Measurements from ENCODE around the gene MCMBP.
"Not testable (repeated sequence)": the region's sequence is repeated elsewhere in the genome, so short reads cannot be mapped to it uniquely, and the experiment has no call there.

The MCMBP gene

DNA sequence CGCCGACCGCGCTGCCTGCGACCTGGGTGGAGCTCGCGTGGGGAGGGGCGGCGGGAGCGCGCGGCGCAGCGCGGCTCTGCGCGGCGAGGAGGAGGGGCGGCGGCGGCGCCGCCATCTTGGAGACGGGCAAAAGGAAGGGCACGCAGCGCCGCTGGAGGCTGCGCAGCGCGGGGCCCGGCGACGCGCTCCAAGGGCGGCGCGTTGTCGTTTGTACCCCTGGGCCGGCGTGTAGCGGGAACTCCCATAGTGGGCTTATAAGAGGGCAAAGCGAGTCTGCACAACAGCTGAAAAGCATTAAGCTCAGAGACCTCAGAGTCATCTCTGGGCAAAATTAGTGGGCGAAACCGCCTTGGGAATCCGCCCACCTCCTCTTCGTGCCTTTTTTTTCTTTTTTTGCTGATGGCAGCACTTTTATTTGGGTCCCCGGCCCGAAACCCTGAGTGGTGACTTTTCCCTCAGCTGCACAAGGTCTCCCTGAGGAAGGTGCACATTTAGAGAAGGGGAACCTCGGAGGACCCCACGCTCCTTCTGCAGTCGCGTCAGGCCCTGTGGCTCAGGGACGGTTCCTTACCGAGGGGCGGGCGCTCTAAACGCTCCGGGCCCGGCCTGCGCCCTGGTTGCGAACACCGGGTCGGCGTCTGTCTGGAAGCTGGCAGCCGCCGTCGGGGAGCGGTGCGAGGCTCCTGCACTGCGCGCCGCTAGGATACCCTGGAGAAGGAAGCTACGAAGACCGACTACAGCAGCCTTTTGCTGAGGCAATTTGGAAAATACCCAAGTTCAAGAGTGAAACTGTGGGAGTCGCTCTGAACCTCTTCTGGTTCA is 428 bp upstream of the MCMBP start:
- no peak for DNase-seq (ENCODE audit: low read depth)

DNA sequence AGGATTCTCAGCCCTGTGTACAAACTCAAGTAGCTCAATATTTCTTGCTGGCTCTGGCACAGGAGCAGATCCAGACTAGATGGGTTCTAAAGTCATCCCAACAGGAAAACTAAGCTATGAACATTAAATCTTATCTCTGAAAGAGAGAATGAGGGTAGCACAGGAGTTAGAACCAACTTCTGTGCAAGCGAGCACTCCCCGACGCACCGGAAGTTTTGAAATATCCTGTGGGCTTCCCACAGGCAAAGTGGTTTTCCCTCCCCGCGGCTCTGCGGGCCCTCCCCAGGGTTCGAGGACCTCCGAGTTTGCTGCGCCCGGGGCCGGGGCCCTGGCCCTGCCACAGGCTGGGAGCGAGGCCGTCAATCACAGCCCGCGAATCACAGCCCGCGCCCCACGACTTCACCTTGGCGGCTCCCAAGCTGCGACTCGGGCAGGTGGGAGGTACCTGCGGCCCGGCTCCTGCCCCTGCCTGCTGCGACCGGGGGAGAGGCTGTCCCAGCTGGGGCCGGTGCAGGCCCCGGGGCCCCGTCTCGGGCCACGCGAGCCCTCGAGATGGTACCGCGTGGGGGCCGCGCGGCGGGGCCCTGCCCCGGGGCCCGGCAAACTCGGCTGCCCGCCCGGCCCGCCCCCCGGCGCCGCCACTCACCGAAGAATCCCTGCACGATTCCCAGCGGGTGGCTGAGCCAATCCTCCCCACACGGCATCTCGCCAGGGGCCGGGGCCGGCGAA is 598 bp downstream of the MCMBP start:
- DNase-seq (ENCODE audit: low read depth) = no peak

DNA sequence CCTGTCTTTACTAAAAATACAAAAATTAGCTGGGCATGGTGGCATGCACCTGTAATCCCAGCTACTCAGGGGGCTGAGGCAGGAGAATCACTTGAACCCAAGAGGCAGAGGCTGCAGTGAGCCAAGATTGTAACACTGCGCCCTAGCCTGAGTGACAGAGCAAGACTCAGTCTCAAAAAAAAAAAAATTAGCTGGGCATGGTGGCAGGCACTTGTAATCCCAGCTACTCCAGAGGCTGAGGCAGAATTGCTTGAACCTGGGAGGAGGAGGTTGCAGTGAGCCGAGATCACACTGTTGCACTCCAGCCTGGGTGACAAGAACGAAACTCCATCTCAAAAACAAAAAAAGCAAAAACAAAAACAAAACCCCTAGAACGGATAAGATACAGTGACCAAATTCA is 3.2 kb downstream of the MCMBP start:
- not testable (repeated sequence) for DNase-seq (ENCODE audit: low read depth)

DNA sequence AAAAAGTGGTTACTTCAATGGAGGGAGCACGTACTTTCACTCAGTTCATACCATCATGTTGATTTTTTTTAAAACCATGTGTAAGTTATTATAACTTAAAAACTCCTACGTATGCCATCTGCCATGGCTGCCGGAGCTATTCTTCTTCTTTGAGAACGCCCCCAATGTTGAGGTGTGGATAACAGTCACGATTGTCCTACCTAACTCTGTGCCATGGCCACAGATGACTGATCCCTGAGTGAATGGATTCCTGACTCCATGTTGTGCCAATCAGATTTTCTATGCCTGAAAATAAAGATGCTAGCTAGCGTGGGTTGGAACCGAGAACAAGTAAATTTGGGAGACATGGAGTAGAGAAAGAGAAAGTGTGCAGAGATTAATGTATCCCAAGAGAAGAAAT is 5.3 kb downstream of the MCMBP start:
- no peak for DNase-seq (ENCODE audit: low read depth)

DNA sequence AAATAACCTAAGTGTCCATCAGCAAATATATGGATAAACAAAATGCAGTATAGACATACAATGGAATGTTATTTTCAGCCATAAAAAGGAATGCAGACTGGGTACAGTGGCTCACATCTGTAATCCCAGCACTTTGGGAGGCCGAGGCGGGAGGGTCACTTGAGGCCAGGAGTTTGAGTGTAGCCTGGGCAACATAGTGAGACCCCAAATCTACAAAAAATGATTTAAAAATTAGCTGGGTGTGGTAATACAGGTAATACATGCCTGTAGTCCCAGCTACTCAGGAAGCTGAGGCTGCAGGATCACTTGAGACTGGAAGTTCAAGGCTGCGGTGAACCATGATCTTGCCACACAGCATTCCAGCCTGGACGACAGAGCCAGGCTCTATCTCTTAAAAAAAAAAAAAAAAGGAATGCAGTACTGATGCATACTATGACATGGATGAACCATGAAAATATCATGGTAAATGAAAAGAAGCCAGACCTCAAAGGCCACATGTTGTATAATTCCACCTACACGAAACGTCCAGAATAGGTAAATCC is 6.9 kb downstream of the MCMBP start:
- DNase-seq (ENCODE audit: low read depth) = no peak

DNA sequence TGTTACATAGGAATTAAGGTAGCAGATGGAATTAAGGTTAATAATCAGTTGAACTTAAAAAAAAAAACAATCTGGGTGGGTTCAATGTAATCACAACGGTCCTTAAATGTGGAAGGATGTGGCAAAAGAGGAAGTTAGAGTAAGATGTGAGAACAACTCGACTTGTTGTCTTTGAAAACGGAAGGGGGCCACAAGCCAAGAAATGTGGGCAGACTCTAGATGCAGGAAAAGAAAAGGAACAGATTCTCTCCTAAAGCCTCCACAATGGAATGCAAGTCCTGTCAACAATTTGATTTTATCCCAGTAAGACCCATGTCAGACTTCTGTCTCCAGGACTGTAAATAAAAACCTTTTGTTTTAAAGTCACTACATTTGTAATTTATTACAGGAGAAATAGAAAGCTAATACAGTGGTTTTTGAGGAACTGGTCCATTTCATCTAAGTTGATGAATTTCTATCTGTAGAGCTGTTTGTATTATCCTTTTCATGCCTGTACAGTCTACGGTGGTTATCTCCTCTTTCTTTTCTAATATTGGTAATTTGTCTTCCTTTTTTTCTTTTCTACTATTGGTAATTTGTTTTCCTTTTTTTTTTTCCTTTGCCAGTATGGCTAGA is 8.6 kb downstream of the MCMBP start:
- no peak for DNase-seq (ENCODE audit: low read depth)

DNA sequence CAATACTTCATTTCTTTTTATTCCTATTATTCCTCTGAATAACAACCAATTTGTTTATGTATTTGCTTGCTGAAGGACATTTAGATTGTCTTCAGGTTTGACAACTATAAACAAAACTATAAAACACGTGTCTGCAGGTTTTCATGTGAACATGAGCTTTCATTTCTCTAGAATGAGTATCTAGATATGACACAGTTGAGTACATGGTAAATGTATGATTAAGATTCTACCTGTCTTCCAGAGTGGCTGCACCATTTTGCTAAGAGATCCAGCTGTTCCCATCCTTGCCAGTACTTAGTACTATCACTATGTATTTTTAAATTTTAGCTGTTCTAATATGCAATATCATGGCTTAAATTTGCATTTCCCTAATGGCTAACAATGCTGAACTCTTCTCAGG is 10.1 kb downstream of the MCMBP start:
- DNase-seq (ENCODE audit: low read depth) = no peak

DNA sequence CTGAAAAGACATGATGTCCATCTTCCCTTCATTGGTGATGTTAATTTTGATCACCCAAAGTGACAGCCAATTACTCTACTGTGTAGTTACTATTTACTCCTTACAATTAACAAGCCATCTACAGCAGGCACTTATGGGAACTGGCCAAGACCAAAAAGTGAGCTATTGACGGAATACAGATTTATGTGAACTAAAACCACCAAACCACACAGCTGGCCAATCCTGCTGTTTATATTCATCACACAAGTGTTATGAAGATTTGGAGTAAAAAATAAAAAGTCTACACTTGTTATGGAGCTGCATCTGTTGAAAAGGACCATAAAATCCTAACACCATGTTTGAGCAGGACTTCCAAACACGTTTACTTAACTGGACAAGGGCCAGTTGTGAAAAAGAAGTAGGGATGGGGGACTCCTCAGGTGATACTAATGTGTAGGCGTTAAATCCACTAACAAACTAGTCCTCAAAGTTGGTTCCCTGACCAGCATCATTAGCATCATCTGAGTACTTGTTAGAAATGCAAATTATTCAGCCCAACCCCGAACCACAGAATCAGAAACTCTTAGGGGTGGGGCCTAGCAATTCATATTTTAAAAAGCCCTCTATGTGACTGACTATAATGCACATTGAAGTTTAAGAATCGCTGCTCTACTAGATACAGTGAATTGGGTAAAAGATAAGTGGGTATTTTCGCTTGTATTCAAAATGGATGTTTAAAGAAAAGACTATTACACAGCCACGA is 11.6 kb downstream of the MCMBP start:
- no peak for DNase-seq (ENCODE audit: low read depth)

DNA sequence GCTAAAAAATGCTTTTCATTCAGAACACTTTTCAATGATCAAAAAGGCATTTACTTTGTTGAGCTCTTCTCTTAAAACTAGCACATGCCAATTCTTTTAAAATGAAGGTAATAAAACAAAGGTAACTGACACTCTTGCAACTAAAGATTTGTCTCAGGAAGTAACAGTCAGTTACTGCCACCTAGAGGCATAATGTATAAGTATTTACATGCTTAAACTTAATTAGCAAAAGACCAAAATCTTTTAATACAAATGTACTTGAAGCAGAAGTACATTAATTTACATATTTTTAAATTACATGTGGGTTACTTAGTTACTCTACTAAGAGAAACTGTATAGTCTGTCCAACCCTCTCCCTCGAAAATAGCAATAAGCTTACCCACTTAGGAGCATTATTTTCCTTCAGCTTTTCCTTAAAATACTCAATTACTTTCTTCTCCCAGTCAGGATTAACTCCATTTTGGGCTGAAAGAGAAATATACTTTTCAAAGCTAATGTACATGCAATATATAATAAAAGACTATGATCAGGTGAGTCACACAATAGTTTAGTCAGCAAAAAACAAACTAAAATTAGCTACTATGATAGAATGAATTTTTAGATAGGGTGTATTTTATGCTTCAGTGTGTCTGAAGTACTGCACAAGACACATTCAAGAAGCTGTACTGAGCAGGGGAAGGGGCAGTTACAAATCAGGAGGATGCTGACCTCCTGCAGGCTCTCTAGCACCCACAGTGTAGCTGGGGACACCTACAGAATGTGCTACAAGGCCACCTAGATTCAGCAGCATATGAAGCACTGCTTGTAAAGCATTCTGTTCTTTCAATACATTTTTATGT is 13.0 kb downstream of the MCMBP start:
- no peak for DNase-seq (ENCODE audit: low read depth)

DNA sequence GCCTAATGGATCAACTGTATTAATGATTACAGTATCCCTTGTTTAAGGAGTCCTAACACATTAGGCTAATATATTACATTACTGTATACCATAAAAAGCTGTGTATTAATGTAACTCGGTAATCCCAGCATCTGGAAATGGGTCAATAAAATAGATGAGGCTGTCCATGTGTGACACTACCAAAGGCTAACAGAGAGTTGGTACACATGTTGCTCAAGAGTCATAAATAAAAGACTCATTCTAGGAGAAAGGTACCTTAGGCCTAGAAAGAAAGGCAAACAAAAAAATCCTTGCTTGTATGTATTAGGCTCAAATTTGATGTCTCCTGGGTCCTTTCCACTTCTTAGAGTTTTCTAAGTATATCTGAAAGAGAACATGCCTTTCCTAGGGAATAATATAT is 14.6 kb downstream of the MCMBP start:
- no peak for DNase-seq (ENCODE audit: low read depth)

DNA sequence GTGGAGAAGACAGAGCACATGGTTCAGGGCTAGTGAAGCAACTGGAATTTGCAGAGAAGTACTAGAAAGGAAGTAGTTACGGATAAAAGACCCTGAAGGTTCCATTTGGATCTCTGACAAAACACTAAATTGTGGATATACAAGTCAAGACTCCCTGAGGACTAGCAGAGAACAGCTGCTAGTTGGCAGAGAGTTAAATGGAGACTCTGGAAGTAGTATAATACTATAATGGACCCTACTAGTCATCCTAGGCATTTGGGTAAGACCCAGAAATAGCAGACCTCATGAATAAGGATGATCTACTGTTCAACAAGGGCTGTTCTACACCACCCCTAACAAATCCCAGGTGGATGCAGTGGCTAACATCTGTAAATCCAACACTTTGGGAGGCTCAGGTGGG is 19.1 kb downstream of the MCMBP start:
- DNase-seq (ENCODE audit: low read depth) = no peak

DNA sequence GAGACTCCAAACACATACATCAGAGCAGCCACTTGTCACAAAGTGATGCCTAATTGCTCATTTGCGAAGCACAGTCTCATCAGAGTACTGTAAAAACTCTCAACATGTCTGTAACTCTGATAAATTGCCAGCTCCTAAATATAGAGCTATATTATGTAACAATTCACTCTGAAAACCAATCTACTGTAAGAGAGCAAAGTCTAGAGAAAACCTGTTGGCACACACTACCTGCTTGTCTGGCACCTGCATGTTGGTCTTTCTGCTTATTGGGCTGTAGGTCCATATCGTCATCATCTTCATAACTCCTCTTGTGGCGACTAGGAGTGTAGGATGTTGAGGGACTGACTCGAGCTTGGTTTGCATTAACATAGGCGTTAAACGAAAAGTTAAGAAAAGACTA is 19.8 kb downstream of the MCMBP start:
- no peak for DNase-seq (ENCODE audit: low read depth)

DNA sequence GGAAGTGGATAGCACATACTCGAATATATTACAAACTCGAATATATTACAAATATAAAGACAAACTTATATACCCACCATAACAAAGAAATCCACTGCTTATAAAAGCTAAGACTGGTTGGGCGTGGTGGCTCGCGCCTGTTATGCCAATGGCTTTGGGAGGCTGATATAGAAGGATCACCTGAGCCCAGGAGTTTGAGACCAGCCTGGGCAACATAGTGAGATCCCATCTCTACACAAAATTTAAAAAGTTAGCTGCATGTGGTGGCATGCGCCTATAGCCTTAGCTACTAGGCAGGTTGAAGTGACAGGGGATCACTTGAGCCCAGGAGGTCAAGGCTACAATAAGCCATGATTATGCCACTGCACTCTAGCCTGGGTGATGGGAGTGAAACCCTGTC is 20.4 kb downstream of the MCMBP start:
- DNase-seq (ENCODE audit: low read depth) = no peak

DNA sequence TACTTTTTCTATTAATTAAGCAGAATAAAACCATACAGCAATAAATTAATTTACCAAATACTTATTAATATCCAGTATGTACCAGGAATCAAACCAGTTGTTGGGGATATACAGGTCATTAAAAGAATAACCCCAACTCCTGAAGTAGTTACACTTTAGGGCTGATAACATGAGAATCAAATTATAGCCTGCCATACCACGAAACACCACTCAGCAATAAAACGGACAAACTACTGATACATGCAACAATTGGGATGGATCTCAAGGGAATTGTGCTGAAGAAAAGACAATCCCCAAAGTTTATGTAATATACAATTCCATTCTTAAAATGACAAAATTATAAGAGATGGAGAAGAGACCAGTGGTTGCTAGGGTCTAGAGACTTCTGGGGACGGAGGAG is 22.7 kb downstream of the MCMBP start:
- DNase-seq (ENCODE audit: low read depth) = no peak

DNA sequence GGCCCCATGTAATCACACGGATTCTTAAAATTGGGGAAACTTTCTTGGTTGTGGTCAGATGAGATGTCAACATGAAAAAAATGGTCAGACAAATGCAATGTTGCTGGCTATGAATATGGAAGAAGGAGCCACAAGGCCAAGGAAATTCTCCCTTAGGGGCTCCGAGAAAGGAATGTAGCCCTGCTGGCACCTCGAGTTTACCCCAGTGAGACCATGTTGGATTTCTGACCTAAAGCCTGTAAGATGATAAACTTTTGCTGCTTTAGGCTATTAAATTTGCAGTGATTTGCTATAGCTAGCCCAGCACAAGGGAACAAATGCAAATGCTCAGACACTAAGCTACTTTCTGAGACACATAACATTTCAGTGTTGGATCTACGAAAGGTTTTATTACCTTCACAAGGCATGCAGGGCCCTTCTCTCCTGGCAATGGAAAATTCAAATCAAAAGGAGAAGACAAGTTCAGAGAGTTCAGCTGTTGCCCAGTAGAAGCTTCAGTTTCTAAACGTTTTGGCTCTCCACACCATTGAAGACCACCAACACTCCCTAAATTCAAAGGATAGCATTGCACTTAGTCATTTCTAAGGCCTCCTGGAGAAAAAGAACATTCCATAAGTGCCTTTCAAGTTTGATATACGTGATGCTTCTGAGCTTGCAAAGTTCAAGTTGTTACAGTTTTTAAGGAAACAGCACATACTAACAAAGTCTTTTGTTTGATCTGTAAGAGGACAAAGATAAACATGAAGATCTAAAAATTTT is 23.4 kb downstream of the MCMBP start:
- peak; percentile 47 for DNase-seq (ENCODE audit: low read depth)

DNA sequence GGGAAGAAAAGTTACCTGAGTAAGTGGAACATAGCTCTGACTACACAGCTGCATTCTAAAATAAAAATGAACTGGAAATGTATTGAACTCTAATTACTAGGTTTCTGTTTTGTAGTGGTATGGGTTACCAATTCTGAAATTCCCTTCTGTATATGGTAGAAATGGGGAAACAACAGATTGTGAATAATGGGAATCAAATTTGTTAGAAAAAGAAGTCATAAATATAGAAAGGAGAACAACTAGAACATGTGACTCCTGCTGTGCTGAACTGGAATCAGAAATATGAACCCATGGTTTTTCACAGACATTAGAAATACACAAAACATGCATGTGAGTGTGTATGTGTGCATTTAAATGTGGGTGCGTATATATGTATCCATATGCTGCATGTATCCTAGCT is 27.0 kb downstream of the MCMBP start:
- no peak for DNase-seq (ENCODE audit: low read depth)

DNA sequence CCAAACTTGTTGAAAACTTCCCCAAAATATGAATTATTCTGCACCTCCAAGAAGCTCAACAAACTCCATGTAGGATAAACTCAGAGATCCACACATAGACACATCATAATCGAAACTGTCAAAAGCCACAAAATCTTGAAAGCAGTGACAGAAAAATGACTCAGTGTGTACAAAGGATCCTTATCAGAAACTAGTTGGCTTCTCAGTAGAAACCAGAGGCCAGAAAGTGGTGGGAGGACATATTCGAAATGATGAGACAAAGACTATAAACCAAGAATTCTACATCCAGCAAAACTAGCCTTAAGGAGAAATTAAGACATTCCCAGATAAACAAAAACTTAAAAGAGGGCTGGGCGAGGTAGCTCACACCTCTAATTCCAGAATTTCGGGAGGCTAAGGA is 38.5 kb downstream of the MCMBP start:
- no peak for DNase-seq (ENCODE audit: low read depth)

DNA sequence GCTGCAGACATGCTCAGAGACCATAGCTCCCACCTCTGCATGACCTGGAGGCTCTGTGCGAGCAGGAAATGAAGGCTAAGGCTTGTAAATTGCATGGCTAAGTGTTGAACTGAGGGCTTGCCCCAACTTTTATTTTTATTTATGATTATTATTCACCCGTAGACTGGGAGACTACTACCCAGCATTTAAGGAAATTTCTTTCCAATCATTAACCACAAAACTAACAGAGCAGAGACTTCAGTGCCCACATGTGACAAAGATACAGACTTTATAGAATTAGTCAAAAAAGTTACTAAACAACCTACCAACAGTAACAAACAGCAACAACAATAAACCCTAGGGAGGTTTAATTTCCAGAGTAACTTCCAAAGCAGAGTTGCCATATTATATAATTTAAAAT is 39.7 kb downstream of the MCMBP start:
- DNase-seq (ENCODE audit: low read depth) = no peak

DNA sequence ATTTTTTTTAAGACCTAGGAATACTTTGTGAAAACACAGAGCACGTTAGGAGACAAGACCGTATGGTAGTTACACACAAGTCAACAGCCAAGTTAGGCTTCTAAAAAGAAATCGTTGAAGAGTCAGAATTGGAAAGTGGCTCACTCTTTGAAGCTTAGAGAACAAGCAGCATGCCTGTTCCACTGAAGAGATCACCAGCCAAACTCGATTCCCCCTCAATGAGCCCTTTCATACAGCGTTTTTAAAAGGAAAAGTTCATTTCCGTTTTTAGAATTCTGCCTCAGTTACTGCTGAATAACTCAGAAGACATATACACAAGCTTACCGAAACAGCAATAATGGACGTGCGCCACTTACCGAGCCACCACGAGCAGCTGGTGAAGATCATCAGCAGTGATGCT is 41.0 kb downstream of the MCMBP start:
- no peak for DNase-seq (ENCODE audit: low read depth)

DNA sequence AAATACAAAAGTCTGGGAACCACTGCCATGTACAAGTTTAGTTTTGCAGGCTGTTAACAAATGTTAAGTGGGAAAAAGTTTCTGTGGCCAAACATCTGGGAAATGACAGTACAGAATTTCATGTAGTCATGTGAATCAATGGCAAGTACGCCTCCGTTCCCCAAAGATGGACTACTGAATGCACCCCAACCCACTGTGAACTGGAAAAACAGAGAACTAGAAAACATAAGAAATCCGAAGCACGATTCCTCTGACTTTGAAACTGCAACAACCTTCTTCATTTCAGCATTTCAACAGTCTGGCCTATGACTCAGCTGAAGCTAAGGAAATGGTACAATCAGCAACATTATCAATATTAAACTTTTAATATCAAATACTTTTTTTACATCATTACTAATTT is 41.8 kb downstream of the MCMBP start:
- DNase-seq (ENCODE audit: low read depth) = no peak

DNA sequence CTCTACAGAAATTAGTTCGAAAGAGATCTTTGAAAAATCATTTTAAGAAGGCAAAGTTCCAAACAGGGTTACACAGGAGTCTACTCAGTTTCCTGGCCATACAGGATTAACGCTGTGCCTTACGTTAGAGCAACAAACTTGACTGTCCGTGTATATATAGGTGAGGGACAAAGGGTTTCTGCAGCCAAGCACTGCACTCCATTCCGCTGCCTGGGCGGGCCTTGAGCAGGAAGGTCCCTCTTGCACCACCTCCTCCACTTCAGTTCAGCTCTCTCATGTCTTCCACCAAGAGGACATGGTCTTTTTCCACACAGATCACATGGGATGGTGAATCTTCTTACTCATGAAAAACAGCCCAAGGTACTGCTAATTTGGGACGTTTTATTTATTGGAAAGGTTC is 43.2 kb downstream of the MCMBP start:
- no peak for DNase-seq (ENCODE audit: low read depth)

Data from GM04503 (cell line).